Measurements from ENCODE around the gene CLRN2. TPM values are rescaled to one million over a fixed set of nuclear protein-coding genes. Genes with fewer than 3 reads are reported as not detected.

CLRN2 gene
- total RNA-seq, 1 experiment from 2014 or later, result not detected

DNA sequence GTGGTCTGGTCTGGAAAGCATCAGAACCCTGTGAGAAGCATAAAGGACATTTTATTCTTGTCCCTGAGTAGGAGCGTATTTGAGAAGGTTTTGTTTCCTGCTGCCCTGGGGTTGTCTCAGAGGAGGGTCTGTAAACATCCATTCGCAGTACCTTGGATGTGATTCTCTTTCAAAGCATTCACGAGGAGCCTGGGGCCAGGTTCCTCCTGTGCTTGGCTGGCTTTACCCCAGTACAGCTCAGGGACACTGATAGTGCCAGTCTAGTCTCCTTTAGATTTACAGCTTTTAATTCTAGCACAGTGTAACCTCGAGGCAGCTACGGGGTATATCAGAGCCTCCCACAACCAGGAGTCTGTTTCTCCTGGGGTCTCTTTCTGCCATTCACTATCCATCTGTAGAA lies 2.7 kb downstream of the CLRN2 start:
- no peak overlapping the region for H2BK5ac ChIP-seq (ENCODE audit: insufficient read length, low read length)
- peak overlapping the region; percentile 72 for H2AFZ ChIP-seq (ENCODE audit: low read length)
- no peak overlapping the region for H4K8ac ChIP-seq (replicated peaks; ENCODE audit: insufficient read length, low read depth, low read length)
- H2BK20ac ChIP-seq (ENCODE audit: low read depth, low read length, poor library complexity, severe bottlenecking), result no peak overlapping the region
- H3K9me3 Mint-ChIP-seq, result no peaks in the 10 kb centered on the region
- no peak overlapping the region for H2BK15ac ChIP-seq (ENCODE audit: low read depth, low read length)
- no peaks in the 10 kb centered on the region for H3K27me3 ChIP-seq (ENCODE audit: insufficient read depth, low read length)
- no peak overlapping the region for H4K5ac ChIP-seq (ENCODE audit: insufficient read length, low read depth, low read length)
- H2BK120ac ChIP-seq (ENCODE audit: low read depth, low read length, poor library complexity, severe bottlenecking), result no peak overlapping the region
- no peak overlapping the region for H3K9ac ChIP-seq (ENCODE audit: extremely low read depth, insufficient read length, low read length)
- no peaks in the 10 kb centered on the region for H3K79me2 ChIP-seq (ENCODE audit: insufficient read depth, low read length)
- H3K4me3 Mint-ChIP-seq, result peak overlapping the region; percentile 24 to 55; a peak in 3 of 5 replicates
- no peaks in the 10 kb centered on the region for H3K36me3 Mint-ChIP-seq (ENCODE audit: insufficient read depth in 1 of 3, low read depth in 3 of 3)
- H3K4ac ChIP-seq (ENCODE audit: low read depth, low read length), result no peak overlapping the region
- no peaks in the 10 kb centered on the region for H3K23me2 ChIP-seq (ENCODE audit: insufficient read length, low read depth, low read length, poor library complexity, severe bottlenecking)
- no peak overlapping the region for H3K27ac ChIP-seq (ENCODE audit: insufficient read length, low read depth, low read length)
- H3K9me3 ChIP-seq (ENCODE audit: control insufficient read depth, low read depth, low read length), result no peaks in the 10 kb centered on the region
- TF ChIP-seq, protein P1, sequence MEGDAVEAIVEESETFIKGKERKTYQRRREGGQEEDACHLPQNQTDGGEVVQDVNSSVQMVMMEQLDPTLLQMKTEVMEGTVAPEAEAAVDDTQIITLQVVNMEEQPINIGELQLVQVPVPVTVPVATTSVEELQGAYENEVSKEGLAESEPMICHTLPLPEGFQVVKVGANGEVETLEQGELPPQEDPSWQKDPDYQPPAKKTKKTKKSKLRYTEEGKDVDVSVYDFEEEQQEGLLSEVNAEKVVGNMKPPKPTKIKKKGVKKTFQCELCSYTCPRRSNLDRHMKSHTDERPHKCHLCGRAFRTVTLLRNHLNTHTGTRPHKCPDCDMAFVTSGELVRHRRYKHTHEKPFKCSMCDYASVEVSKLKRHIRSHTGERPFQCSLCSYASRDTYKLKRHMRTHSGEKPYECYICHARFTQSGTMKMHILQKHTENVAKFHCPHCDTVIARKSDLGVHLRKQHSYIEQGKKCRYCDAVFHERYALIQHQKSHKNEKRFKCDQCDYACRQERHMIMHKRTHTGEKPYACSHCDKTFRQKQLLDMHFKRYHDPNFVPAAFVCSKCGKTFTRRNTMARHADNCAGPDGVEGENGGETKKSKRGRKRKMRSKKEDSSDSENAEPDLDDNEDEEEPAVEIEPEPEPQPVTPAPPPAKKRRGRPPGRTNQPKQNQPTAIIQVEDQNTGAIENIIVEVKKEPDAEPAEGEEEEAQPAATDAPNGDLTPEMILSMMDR (conservative IDR thresholded peaks at IDR 0.05), result no peak
- H4K91ac ChIP-seq (ENCODE audit: insufficient read length, low read depth, low read length), result no peak overlapping the region
- H2AK5ac ChIP-seq (ENCODE audit: insufficient read length, low read length), result no peak overlapping the region
- H3K56ac ChIP-seq (ENCODE audit: insufficient read length, low read depth, low read length), result no peak overlapping the region
- H3K27me3 Mint-ChIP-seq (ENCODE audit: low read depth), result peaks cover 47% of the 10 kb centered on the region
- H3T11ph ChIP-seq (ENCODE audit: low read length), result no peak overlapping the region
- H3K79me1 ChIP-seq (ENCODE audit: insufficient read depth, low read depth, low read length, poor library complexity, severe bottlenecking), result no peaks in the 10 kb centered on the region
- peak overlapping the region; percentile 33 for H3K4me2 ChIP-seq (ENCODE audit: insufficient read depth, insufficient read length, low read length)
- peaks cover 44% of the 10 kb centered on the region in 2 experiments for H3K4me1 Mint-ChIP-seq
- no peak overlapping the region for H2BK12ac ChIP-seq (ENCODE audit: insufficient read length, low read depth, low read length)
- peaks cover 5% of the 10 kb centered on the region; the same call in 1 of the 2 replicates for H3K4me1 ChIP-seq (ENCODE audit: insufficient read depth, low read length)
- no peak overlapping the region for H3K14ac ChIP-seq (ENCODE audit: insufficient read depth, low read length)
- no peak overlapping the region for H3K23ac ChIP-seq (ENCODE audit: insufficient read length, low read depth, low read length)
- no peak overlapping the region for H3K18ac ChIP-seq (ENCODE audit: insufficient read length, low read depth, low read length)
- no peaks in the 10 kb centered on the region for H4K20me1 ChIP-seq (ENCODE audit: control insufficient read depth, insufficient read depth, insufficient read length)
- H3K27ac Mint-ChIP-seq, result peak overlapping the region in 1 of 3 experiments; percentile 78; a peak in 1 of 7 replicates
- DNase-seq, result no peak
- no CpG with 5 or more reads among the region's 5 CpGs for WGBS (ENCODE audit: extremely low coverage, insufficient read length, low lambda C conversion rate)

Data from H9 (cell line).